ENCODE results near the gene VAMP2.

The VAMP2 gene

GRCh38 chr17:8147805-8148404, 14.8 kb downstream of the VAMP2 start:
- Histone ChIP-seq H3K27ac (ENCODE audit: low read length) (peak overlapping the region; percentile 71), H3K9ac (ENCODE audit: low read length in 2 of 2) (peak overlapping the region in 1 of 2 donors; percentile 21), H3K36me3 (ENCODE audit: control insufficient read depth in 2 of 2, insufficient read depth in 2 of 2, low read length in 2 of 2) (peaks cover 70 to 72% of the 10 kb centered on the region in 2 donors), H3K4me1 (ENCODE audit: control insufficient read depth, insufficient read depth, low read length) (peaks cover 62% of the 10 kb centered on the region), H3K4me3 (ENCODE audit: low read length in 2 of 2) (no peak overlapping the region), H3K9me3 (ENCODE audit: control insufficient read depth in 2 of 2, low read length in 2 of 2) (no peaks in the 10 kb centered on the region), H3K27me3 (ENCODE audit: control insufficient read depth in 1 of 2, insufficient read depth in 2 of 2, low read length in 2 of 2) (no peaks in the 10 kb centered on the region)

- peak overlapping the region in 1 of 2 donors; percentile 25 for H3K9ac ChIP-seq (ENCODE audit: low read length in 2 of 2)
- H3K4me1 ChIP-seq (ENCODE audit: control insufficient read depth, insufficient read depth, low read length), result peaks cover 56% of the 10 kb centered on the region
These were observed 15.5 kb downstream of the VAMP2 start for GRCh38 chr17:8147141-8147804.

GRCh38 chr17:8146381-8147140, 16.2 kb downstream of the VAMP2 start:
- Histone ChIP-seq H3K36me3 (ENCODE audit: control insufficient read depth in 2 of 2, insufficient read depth in 2 of 2, low read length in 2 of 2) (peaks cover 81 to 86% of the 10 kb centered on the region in 2 donors), H3K9me3 (ENCODE audit: control insufficient read depth in 2 of 2, low read length in 2 of 2) (no peaks in the 10 kb centered on the region), H3K27me3 (ENCODE audit: control insufficient read depth in 1 of 2, insufficient read depth in 2 of 2, low read length in 2 of 2) (no peaks in the 10 kb centered on the region), H3K9ac (ENCODE audit: low read length in 2 of 2) (peak overlapping the region in 1 of 2 donors; percentile 25), H3K27ac (ENCODE audit: low read length) (peak overlapping the region; percentile 71), H3K4me1 (ENCODE audit: control insufficient read depth, insufficient read depth, low read length) (peaks cover 53% of the 10 kb centered on the region), H3K4me3 (ENCODE audit: low read length in 2 of 2) (no peak overlapping the region)

More at GRCh38 chr17:8147141-8147804, 15.5 kb downstream of the VAMP2 start:
- peak overlapping the region; percentile 71 for H3K27ac ChIP-seq (ENCODE audit: low read length)
- no peaks in the 10 kb centered on the region for H3K27me3 ChIP-seq (ENCODE audit: control insufficient read depth in 1 of 2, insufficient read depth in 2 of 2, low read length in 2 of 2)
- H3K4me3 ChIP-seq (ENCODE audit: low read length in 2 of 2), result no peak overlapping the region
- peaks cover 74 to 79% of the 10 kb centered on the region in 2 donors for H3K36me3 ChIP-seq (ENCODE audit: control insufficient read depth in 2 of 2, insufficient read depth in 2 of 2, low read length in 2 of 2)
- no peaks in the 10 kb centered on the region for H3K9me3 ChIP-seq (ENCODE audit: control insufficient read depth in 2 of 2, low read length in 2 of 2)

GRCh38 chr17:8145811-8146210, 16.9 kb downstream of the VAMP2 start:
- peaks cover 47% of the 10 kb centered on the region for H3K4me1 ChIP-seq (ENCODE audit: control insufficient read depth, insufficient read depth, low read length)
- H3K36me3 ChIP-seq (ENCODE audit: control insufficient read depth in 2 of 2, insufficient read depth in 2 of 2, low read length in 2 of 2), result peaks cover 89 to 93% of the 10 kb centered on the region in 2 donors
- H3K27ac ChIP-seq (ENCODE audit: low read length), result peak overlapping the region; percentile 71
- H3K27me3 ChIP-seq (ENCODE audit: control insufficient read depth in 1 of 2, insufficient read depth in 2 of 2, low read length in 2 of 2), result no peaks in the 10 kb centered on the region
- H3K4me3 ChIP-seq (ENCODE audit: low read length in 2 of 2), result no peak overlapping the region
- H3K9me3 ChIP-seq (ENCODE audit: control insufficient read depth in 2 of 2, low read length in 2 of 2), result no peaks in the 10 kb centered on the region
- no peak overlapping the region for H3K9ac ChIP-seq (ENCODE audit: low read length in 2 of 2)

GRCh38 chr17:8144401-8145231, 18.1 kb downstream of the VAMP2 start:
- H3K27me3 ChIP-seq (ENCODE audit: control insufficient read depth in 1 of 2, insufficient read depth in 2 of 2, low read length in 2 of 2), result no peaks in the 10 kb centered on the region
- no peak overlapping the region for H3K4me3 ChIP-seq (ENCODE audit: low read length in 2 of 2)
- peaks cover 38% of the 10 kb centered on the region for H3K4me1 ChIP-seq (ENCODE audit: control insufficient read depth, insufficient read depth, low read length)
- H3K27ac ChIP-seq (ENCODE audit: low read length), result peak overlapping the region; percentile 41
- no peaks in the 10 kb centered on the region for H3K9me3 ChIP-seq (ENCODE audit: control insufficient read depth in 2 of 2, low read length in 2 of 2)
- H3K9ac ChIP-seq (ENCODE audit: low read length in 2 of 2), result no peak overlapping the region
- peaks cover 89 to 93% of the 10 kb centered on the region in 2 donors for H3K36me3 ChIP-seq (ENCODE audit: control insufficient read depth in 2 of 2, insufficient read depth in 2 of 2, low read length in 2 of 2)

- Histone ChIP-seq H3K27me3 (ENCODE audit: control insufficient read depth in 1 of 2, insufficient read depth in 2 of 2, low read length in 2 of 2) (no peaks in the 10 kb centered on the region), H3K4me1 (ENCODE audit: control insufficient read depth, insufficient read depth, low read length) (peaks cover 38% of the 10 kb centered on the region), H3K9ac (ENCODE audit: low read length in 2 of 2) (no peak overlapping the region), H3K36me3 (ENCODE audit: control insufficient read depth in 2 of 2, insufficient read depth in 2 of 2, low read length in 2 of 2) (peaks cover 85 to 91% of the 10 kb centered on the region in 2 donors), H3K9me3 (ENCODE audit: control insufficient read depth in 2 of 2, low read length in 2 of 2) (no peaks in the 10 kb centered on the region), H3K27ac (ENCODE audit: low read length) (peak overlapping the region; percentile 41), H3K4me3 (ENCODE audit: low read length in 2 of 2) (no peak overlapping the region)
These were observed 19.0 kb downstream of the VAMP2 start for GRCh38 chr17:8143581-8144400.

- H3K4me1 ChIP-seq (ENCODE audit: control insufficient read depth, insufficient read depth, low read length), result peaks cover 38% of the 10 kb centered on the region
- no peaks in the 10 kb centered on the region for H3K27me3 ChIP-seq (ENCODE audit: control insufficient read depth in 1 of 2, insufficient read depth in 2 of 2, low read length in 2 of 2)
- H3K27ac ChIP-seq (ENCODE audit: low read length), result peak overlapping the region; percentile 41
- H3K9ac ChIP-seq (ENCODE audit: low read length in 2 of 2), result no peak overlapping the region
- no peak overlapping the region for H3K4me3 ChIP-seq (ENCODE audit: low read length in 2 of 2)
- H3K36me3 ChIP-seq (ENCODE audit: control insufficient read depth in 2 of 2, insufficient read depth in 2 of 2, low read length in 2 of 2), result peaks cover 77 to 84% of the 10 kb centered on the region in 2 donors
- no peaks in the 10 kb centered on the region for H3K9me3 ChIP-seq (ENCODE audit: control insufficient read depth in 2 of 2, low read length in 2 of 2)
These were observed 19.7 kb downstream of the VAMP2 start for GRCh38 chr17:8142887-8143580.

- H3K4me1 ChIP-seq (ENCODE audit: control insufficient read depth, insufficient read depth, low read length), result peaks cover 33% of the 10 kb centered on the region
- no peak overlapping the region for H3K4me3 ChIP-seq (ENCODE audit: low read length in 2 of 2)
- no peak overlapping the region for H3K9ac ChIP-seq (ENCODE audit: low read length in 2 of 2)
- H3K27ac ChIP-seq (ENCODE audit: low read length), result peak overlapping the region; percentile 37
- H3K9me3 ChIP-seq (ENCODE audit: control insufficient read depth in 2 of 2, low read length in 2 of 2), result no peaks in the 10 kb centered on the region
- H3K27me3 ChIP-seq (ENCODE audit: control insufficient read depth in 1 of 2, insufficient read depth in 2 of 2, low read length in 2 of 2), result no peaks in the 10 kb centered on the region
- H3K36me3 ChIP-seq (ENCODE audit: control insufficient read depth in 2 of 2, insufficient read depth in 2 of 2, low read length in 2 of 2), result peaks cover 70 to 77% of the 10 kb centered on the region in 2 donors
These were observed 20.4 kb downstream of the VAMP2 start for GRCh38 chr17:8142158-8142886.

GRCh38 chr17:8141741-8142140, 21.0 kb downstream of the VAMP2 start:
- Histone ChIP-seq H3K9me3 (ENCODE audit: control insufficient read depth in 2 of 2, low read length in 2 of 2) (no peaks in the 10 kb centered on the region), H3K27ac (ENCODE audit: low read length) (peak overlapping the region; percentile 37), H3K9ac (ENCODE audit: low read length in 2 of 2) (no peak overlapping the region), H3K4me1 (ENCODE audit: control insufficient read depth, insufficient read depth, low read length) (peaks cover 27% of the 10 kb centered on the region), H3K4me3 (ENCODE audit: low read length in 2 of 2) (no peak overlapping the region), H3K36me3 (ENCODE audit: control insufficient read depth in 2 of 2, insufficient read depth in 2 of 2, low read length in 2 of 2) (peaks cover 65 to 71% of the 10 kb centered on the region in 2 donors), H3K27me3 (ENCODE audit: control insufficient read depth in 1 of 2, insufficient read depth in 2 of 2, low read length in 2 of 2) (no peaks in the 10 kb centered on the region)
